Uterus (tissue), 2 donors: ENCODE measurements around the gene CAMK2B.

Source experiments
- POLR2A ChIP-seq, 2 donors: fragments of 450-650 bp; IDR thresholded peaks; one replicate each; pipeline ENCODE4 v1.6.1; 2016; ENCODE audit warnings: antibody characterized with exemption in 2 of 2, mild to moderate bottlenecking in 1 of 2, moderate library complexity in 1 of 2
- TF ChIP-seq, protein P1 (sequence below), 4 experiments: fragments of 200-600 bp in 2 of 4; fragments of 450-650 bp in 2 of 4; sonication (generic) in 2 of 4; IDR thresholded peaks; one replicate each; pipeline ENCODE4 v1.5.1; 2016 to 2019; ENCODE audit warnings: antibody characterized with exemption in 4 of 4, mild to moderate bottlenecking in 2 of 4, moderate library complexity in 1 of 4

DNA sequence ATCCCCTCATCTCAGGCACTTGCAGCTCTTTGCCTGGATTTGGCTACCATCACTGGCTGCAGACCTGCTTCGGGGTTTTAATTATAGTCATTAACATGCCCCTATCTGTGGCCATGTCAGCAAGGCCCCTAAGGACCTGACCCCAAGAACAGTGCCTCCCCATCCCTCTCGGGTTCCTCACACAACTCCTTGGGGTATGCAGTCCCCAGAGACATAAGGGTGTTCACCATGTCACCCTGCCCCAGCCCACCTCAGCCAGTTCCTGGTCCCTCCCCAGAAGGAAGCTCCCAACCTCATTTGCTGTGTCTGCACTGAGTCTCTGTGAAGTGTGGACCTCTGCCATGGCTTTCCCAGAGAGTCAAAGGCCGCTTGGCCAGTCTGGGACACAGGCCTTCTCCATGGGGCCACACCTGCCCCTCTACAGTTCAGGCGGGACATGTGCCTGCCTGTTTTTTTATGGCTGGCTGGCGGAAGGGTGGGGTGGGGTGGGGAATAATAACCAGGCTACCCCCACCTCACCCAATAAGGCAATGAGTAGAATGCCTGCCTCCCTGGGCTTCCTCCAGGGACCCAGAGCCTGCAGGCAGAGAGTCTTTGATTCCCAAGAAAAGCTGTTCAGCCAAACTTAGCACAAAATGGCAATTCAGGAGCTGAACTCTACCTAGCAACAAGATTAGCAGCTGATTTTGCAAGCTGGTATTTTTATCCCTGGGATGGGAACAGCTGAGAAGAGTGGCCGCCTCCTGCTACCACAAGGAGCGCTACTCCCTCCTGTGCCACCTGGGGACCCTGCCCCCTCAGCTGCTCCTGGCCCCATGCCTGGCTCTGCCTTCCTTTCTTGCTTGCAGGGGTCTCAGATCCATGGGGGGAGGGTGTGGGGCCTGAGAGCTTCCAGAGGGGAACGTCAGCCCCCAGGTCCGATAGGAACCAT, 23.7 kb upstream of the CAMK2B start:
- TF ChIP-seq, protein P1, sequence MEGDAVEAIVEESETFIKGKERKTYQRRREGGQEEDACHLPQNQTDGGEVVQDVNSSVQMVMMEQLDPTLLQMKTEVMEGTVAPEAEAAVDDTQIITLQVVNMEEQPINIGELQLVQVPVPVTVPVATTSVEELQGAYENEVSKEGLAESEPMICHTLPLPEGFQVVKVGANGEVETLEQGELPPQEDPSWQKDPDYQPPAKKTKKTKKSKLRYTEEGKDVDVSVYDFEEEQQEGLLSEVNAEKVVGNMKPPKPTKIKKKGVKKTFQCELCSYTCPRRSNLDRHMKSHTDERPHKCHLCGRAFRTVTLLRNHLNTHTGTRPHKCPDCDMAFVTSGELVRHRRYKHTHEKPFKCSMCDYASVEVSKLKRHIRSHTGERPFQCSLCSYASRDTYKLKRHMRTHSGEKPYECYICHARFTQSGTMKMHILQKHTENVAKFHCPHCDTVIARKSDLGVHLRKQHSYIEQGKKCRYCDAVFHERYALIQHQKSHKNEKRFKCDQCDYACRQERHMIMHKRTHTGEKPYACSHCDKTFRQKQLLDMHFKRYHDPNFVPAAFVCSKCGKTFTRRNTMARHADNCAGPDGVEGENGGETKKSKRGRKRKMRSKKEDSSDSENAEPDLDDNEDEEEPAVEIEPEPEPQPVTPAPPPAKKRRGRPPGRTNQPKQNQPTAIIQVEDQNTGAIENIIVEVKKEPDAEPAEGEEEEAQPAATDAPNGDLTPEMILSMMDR (IDR thresholded peaks at IDR 0.05): no peak
- no peak for TF ChIP-seq POLR2A (IDR thresholded peaks at IDR 0.05)
